Hypothalamus (tissue), 51 donors: Measurements from ENCODE around the gene CLASP2.
"Not testable (repeated sequence)": the region's sequence is repeated elsewhere in the genome, so short reads cannot be mapped to it uniquely, and the experiment has no call there.

Experiments used
- DNase-seq, 51 donors: peaks; one replicate each; lab custom pipeline; 2025; lab: John Stamatoyannopoulos, UW

The CLASP2 gene

GRCh38 chr3:33690341-33690740 lies 27.7 kb downstream of the CLASP2 start:
- no peak for DNase-seq

- DNase-seq = no peak
These were observed 30.5 kb downstream of the CLASP2 start for GRCh38 chr3:33687406-33688010.

- no peak for DNase-seq
These were observed 35.3 kb downstream of the CLASP2 start for GRCh38 chr3:33682770-33683169.

DNA sequence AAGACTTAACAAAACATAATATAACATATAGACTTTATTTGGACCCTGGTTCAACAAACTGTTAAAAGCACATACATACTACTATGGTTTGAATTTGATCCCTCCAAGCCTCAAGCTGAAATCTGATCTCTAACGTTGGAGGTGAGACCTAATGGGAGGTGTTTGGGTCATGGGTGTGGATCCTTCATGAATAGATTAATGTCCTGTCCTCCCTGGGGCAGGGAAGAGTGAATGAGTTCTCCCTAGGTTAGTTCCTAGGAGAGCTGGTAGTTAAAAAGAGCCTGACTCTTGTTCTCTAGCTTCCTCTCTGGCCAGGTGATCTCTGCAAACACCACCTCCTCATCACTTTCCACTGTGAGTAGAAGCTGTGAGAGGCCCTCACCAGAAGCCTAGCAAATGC lies 36.4 kb downstream of the CLASP2 start:
- no peak for DNase-seq

DNA sequence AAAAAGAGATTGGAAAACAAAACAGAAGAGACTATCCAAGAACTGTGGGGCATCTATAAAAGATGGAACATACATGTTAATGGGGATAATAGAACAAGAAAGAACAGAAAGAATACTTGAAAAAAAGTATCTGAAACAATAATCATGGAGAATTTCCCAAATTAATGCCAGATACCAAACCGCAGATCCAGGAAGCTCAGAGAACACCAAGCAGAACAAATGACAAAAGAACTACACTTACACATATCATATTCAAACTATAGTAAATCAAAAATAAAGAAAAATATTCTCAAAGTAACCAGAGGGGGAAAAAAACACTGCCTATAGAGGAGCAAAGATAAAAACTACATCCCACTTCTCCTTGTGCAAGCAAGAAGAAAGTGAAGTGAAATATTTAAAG lies 40.0 kb downstream of the CLASP2 start:
- DNase-seq = no peak

- not testable (repeated sequence) for DNase-seq
These were observed 44.6 kb downstream of the CLASP2 start for GRCh38 chr3:33673436-33673835.

- DNase-seq = no peak
These were observed 49.4 kb downstream of the CLASP2 start for GRCh38 chr3:33668618-33669017.

DNA sequence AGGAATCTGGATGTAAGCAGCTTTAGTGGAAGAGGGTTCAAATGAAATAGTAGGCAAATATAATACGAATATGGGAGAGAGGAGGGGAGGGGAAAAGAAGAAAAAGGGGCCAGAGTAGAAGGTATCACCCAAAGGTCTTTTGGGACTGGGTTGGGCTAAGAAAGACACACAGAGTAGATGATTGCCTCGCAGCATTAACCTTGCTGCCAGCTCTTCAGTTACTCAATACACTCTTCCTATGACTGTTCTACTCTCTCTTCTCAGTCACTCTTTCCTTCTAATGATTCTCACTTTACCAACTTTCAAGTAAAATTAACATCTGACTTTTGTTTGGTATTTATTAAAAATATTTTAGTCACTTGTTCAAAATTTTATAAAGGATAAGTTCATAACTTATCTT lies 52.8 kb downstream of the CLASP2 start:
- no peak for DNase-seq

DNA sequence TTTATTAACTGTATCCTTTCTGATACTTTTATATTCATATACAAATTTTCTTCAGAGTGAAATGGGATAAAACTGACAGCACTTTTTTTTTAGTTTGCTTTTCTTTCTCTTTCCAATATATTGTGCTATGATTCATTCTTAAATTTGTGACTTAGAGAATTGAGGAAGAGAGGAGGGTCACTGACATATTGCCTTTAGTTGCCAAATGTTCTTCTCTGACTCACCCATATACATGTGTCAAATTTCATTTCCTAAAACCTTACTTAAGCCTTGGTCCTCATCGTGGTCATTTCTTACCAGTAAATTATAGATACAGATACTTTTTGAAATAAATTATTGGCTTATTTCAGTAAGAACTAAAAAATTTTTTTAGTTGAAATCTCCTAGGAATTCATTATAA lies 53.9 kb downstream of the CLASP2 start:
- DNase-seq = no peak

DNA sequence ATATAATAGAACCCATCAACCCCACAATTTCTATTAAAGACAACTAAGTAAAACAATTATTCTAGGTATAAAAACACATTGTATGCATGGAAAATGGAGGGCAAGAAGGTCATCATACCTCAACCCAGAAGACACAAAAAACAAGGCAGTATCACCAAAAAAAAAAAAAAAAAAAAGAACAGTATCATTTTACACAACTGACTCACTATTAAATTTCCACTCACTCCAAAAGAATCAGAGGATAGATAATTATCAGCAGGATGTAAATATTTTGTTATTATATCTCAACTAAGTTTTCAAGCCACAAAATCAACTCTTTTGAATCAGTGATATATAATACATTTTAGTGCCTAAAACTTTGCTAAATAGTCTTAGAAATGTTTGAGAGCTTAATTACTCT lies 55.0 kb downstream of the CLASP2 start:
- DNase-seq = no peak

DNA sequence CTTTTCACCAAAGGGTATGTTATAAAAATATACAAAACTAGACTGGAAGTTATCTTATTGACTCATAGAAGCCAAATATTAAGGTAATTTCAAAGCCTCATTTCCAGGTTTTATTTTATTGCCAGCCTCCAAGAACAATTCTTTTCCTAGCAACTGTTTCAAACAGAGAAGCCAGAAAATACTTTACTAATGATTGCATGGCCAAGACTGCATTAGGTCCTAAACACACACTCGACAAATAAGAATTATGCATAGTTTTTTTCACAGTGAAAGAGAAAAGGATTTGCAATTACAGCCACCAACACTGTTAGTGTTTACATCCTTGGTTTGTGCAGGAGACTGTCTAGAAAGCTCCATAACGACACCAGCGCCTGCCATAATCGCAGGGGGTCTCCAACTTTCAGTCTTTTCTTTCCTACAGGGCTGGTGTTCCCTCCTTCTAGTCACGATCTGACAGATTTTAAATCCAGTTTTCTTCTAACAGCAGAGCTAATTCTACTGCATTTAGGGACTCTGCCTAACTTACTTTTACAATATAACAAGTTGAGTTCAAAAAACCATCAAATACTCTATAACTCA lies 58.1 kb downstream of the CLASP2 start:
- DNase-seq = peak in 1 of 51 donors; percentile 8

- DNase-seq = peak; percentile 18 to 97 (median 82)
These were observed 58.8 kb downstream of the CLASP2 start for GRCh38 chr3:33658991-33659848.

DNA sequence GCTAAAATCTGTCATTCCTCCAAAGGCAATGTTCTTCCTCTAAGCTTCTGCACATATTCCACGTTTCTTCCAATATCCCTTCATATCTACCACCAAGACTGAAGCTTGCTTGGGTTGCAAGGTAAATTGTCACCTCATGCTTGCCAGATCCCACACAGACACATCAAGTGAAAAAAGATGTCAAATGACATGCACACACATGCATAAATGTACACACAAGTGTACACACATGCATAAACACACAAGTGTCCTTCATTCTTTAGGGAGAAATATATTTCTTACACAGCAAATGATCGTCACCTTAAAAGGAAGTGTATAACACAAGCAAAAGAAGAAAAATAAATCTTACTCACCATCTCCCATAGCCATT lies 59.4 kb downstream of the CLASP2 start:
- DNase-seq = no peak

DNA sequence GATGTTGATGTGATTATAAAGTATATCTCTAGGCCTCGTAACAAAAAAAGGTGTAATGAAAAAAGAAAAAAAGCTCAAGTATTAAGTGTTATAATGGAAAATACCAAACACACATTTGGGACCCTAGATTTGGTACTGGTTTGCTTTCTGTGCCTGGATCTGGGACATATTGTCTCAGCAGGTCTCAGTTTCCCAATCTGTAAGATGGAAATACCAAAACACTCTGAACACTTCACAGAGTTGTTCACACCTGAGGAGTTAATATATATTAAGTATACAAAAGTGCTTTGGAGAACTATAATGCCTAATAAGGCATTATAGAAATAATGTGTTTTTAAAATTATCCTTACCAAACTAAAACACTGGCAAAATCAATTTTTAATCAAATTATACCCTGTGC lies 60.0 kb downstream of the CLASP2 start:
- no peak for DNase-seq

DNA sequence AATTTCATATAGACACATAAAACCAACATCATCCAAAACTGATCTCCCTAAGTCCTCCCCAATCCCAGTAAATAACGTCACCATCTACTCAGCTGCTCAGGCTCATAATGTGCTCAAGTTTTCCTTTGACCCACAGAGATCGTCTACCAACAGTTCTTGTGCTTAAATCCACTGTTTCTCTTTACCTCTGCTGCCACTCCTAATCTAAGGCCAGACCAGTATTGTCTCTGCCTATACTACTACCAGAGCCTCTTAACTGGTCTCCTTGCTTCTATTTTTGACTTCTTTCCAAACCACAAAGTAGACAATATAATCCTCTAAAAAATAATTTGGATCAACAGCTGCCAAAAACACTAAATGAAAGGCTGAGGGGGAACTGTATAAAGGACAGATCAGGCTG lies 65.3 kb downstream of the CLASP2 start:
- no peak for DNase-seq

DNA sequence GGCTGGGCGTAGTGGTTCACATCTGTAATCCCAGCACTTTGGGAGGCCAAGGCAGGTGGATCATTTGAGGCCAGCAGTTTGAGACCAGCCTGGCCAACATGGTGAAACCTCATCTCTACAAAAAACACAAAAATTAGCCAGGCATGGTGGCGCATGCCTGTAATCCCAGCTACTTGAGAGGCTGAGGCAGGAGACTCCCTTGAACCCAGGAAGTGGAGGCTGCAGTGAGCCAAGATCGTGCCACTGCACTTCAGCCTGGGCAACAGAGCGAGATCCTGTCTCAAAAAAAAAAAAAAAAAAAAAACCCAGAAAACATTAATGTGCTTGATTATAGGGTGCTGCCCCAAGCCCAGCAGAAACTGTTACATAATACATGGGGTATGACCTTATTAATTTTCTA lies 67.0 kb downstream of the CLASP2 start:
- not testable (repeated sequence) for DNase-seq

GRCh38 chr3:33650495-33650894 lies 67.6 kb downstream of the CLASP2 start:
- DNase-seq = no peak

DNA sequence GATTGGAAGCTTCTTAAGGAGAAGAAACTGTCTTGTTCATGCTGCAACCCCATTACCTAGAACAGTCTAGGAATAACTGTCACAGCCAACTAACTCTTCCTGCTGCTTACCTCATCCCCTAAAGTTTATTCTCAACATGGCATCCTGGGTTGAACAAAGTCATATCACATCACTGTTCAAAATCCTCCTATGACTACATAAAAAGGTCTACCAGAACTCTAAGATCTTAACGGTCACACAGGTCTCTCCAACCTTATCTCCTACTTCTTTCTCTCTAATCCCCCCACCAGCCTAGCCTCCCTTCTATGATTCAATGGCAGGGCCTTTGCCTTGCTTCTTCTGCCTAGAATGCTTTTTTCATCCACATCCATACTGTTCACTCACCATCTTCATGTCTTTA lies 69.3 kb downstream of the CLASP2 start:
- no peak for DNase-seq

- no peak for DNase-seq
These were observed 71.6 kb downstream of the CLASP2 start for GRCh38 chr3:33646406-33646805.

- peak in 11 of 51 donors; percentile 4 to 73 (median 22) for DNase-seq
These were observed 72.9 kb downstream of the CLASP2 start for GRCh38 chr3:33645060-33645647.

DNA sequence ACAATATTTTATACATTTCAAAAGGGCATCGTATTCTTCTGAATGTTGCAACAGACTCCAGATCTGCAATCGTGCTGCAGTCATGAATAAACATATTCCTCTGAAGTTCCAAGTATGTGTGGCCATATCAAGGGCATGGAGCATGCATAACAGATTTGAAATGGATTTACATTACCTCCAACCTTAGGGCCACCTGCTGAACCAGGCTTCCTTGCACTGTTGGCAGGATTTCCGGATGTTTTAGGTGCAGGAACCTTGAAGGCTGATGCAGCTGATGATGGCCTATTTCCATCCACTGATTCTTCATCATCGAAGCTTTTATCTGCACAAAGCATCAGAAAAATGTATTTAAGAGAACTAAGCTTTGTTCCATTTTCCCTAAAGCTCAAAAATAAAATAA lies 73.5 kb downstream of the CLASP2 start:
- DNase-seq = peak in 1 of 51 donors; percentile 47

- no peak for DNase-seq
These were observed 75.2 kb downstream of the CLASP2 start for GRCh38 chr3:33642806-33643205.
